HTERT RPE-1 (cell line): ENCODE measurements around the gene GFM2.
"Not testable (repeated sequence)": the region's sequence is repeated elsewhere in the genome, so short reads cannot be mapped to it uniquely, and the experiment has no call there.

Experiments used
- in situ Hi-C: fragments of 300-500 bp; cut with MboI; formaldehyde crosslinking; loops from 4 replicates; pipeline ENCODE4 v1.14.3; 2020; ENCODE audit warnings: low sequenced_read_pairs

Gene GFM2

GRCh38 chr5:74766849-74767578 lies at the start of gene GFM2, which contains the start of gene NSA2:
Gene GFM2 (minus strand): TSS chr5:74767117. CDS start chr5:74763742, 3,375 bp downstream.
Gene NSA2 (plus strand): TSS chr5:74767249. CDS start chr5:74767361, 112 bp downstream.
- in situ Hi-C loops: no loop called here

- in situ Hi-C loops: no loop called here
Observed at GRCh38 chr5:74810915-74811314, 44.0 kb upstream of the GFM2 start.

GRCh38 chr5:74801941-74802340 lies 35.0 kb upstream of the GFM2 start:
- in situ Hi-C loops: no loop called here

GRCh38 chr5:74801197-74801596 lies 34.3 kb upstream of the GFM2 start:
- in situ Hi-C loops: no loop called here

GRCh38 chr5:74798977-74799911 lies 32.3 kb upstream of the GFM2 start:
- in situ Hi-C loops: no loop called here

- in situ Hi-C loops: not testable (repeated sequence)
Observed at GRCh38 chr5:74791669-74792068, 24.8 kb upstream of the GFM2 start.

GRCh38 chr5:74787424-74787823 lies 20.5 kb upstream of the GFM2 start:
- in situ Hi-C loops: no loop called here

- in situ Hi-C loops: no loop called here
Observed at GRCh38 chr5:74786851-74787250, 19.9 kb upstream of the GFM2 start.

- in situ Hi-C loops: no loop called here
Observed at GRCh38 chr5:74778609-74779008, 11.7 kb upstream of the GFM2 start.

GRCh38 chr5:74772359-74772758 lies 5.4 kb upstream of the GFM2 start:
- in situ Hi-C loops: no loop called here

GRCh38 chr5:74767579-74767913 lies 629 bp upstream of the GFM2 start:
- in situ Hi-C loops: no loop called here

- in situ Hi-C loops: no loop called here
Observed at GRCh38 chr5:74766418-74766848, 484 bp downstream of the GFM2 start.

GRCh38 chr5:74765929-74766328 lies 988 bp downstream of the GFM2 start:
- in situ Hi-C loops: no loop called here

- in situ Hi-C loops: no loop called here
Observed at GRCh38 chr5:74765201-74765600, 1.7 kb downstream of the GFM2 start.

GRCh38 chr5:74763504-74763903 lies 3.4 kb downstream of the GFM2 start:
- in situ Hi-C loops: no loop called here

GRCh38 chr5:74762599-74762998 lies 4.3 kb downstream of the GFM2 start:
- in situ Hi-C loops: no loop called here

GRCh38 chr5:74761241-74761640 lies 5.7 kb downstream of the GFM2 start:
- in situ Hi-C loops: no loop called here

- in situ Hi-C loops: not testable (repeated sequence)
Observed at GRCh38 chr5:74748742-74749141, 18.2 kb downstream of the GFM2 start.

- in situ Hi-C loops: no loop called here
Observed at GRCh38 chr5:74738406-74738805, 28.5 kb downstream of the GFM2 start.

GRCh38 chr5:74736759-74737158 lies 30.2 kb downstream of the GFM2 start:
- in situ Hi-C loops: no loop called here

- in situ Hi-C loops: no loop called here
Observed at GRCh38 chr5:74725331-74725730, 41.6 kb downstream of the GFM2 start.

- in situ Hi-C loops: no loop called here
Observed at GRCh38 chr5:74722271-74722670, 44.6 kb downstream of the GFM2 start.
